ENCODE measurements around the gene DOLPP1. TPM values are rescaled to one million over a fixed set of nuclear protein-coding genes. Genes with fewer than 3 reads are reported as not detected.

Gene DOLPP1
- total RNA-seq, 1 donor from 2014 or later: 7.6 TPM

GRCh38 chr9:129063061-129063460, 17.9 kb upstream of the DOLPP1 start:
- DNase-seq (ENCODE audit: low read depth in 2 of 2): no peak

DNA sequence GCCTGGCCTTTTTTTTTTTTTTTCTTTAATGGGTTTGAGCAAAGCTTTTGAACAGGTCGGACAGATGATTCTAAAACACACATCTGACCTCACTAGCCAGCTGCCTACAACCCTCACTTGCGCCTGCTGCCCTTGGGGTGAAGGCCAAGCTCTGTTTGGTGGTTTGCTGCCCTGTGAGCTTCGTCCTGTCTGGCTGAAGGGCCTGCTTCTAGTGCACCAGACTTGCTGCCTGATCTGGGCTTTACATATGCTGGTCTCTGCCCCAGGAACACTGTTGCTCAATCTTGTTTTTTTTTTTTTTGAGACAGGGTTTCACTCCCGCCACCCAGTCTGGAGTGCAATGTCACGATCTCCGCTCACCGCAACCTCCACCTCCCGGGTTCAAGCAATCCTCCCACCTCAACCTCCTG, 16.4 kb upstream of the DOLPP1 start:
- no peak for DNase-seq (ENCODE audit: low read depth in 2 of 2)

DNA sequence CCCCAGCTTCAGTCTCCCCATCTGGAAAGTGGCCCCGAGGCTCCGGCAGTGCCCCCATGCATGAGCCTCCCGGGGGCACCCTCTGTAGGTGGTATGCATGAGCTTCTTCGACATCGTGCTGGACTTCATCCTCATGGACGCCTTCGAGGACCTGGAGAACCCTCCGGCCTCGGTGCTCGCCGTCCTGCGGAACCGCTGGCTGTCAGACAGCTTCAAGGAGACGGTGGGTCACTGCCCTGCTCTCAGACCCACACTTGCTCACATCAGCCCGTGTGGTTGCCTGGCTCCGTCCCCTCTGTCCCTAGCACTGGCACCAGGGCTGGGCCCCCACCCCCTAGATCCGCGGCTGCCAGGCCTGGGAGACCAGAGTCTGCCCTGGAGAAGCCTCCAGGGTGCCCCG, 12.8 kb upstream of the DOLPP1 start:
- DNase-seq (ENCODE audit: low read depth in 2 of 2): no peak

DNA sequence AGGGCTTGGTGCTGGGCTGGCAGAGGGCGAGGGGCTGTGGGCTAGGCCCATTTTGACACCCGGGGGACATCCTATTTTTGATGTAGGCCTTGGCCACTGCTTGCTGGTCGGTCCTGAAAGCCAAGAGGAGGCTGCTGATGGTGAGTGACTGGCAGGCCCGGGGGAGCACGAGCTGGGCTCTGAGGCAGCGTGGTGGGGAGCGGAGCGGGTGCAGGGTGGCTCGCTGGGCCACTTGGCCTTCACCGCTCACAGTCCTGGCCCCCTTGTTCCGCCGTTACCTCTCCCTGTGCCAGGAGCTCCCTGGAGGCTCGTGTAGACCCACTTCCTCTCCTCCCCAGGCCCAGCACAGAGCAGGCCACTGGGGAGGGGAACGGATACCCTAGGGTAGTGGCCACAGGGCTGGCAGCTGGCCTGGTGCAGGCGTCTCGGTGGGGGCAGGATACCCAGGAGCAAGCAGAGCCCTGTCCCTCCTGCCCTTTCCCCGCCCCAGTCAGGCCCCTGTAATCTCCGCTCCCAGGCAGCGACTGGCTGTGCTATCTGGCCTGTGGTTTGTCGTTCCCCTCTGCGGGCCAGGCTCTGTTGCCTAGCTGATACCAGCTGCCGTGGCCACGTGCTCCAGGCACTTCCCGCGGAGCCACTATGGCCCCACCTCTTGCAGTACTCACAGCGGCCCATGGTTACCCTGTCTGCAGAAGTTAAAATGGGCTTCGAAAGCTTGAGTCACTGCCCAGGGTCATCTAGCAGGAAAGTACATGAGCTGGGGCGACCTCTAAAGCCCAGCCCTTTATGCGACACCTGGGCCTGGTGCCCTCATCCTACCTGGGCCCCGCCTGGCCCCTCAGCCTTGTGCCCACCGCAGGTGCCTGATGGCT, 11.7 kb upstream of the DOLPP1 start:
- DNase-seq (ENCODE audit: low read depth in 2 of 2): no peak

- DNase-seq (ENCODE audit: low read depth in 2 of 2): no peak
These were observed 10.9 kb upstream of the DOLPP1 start for GRCh38 chr9:129069862-129070641.

DNA sequence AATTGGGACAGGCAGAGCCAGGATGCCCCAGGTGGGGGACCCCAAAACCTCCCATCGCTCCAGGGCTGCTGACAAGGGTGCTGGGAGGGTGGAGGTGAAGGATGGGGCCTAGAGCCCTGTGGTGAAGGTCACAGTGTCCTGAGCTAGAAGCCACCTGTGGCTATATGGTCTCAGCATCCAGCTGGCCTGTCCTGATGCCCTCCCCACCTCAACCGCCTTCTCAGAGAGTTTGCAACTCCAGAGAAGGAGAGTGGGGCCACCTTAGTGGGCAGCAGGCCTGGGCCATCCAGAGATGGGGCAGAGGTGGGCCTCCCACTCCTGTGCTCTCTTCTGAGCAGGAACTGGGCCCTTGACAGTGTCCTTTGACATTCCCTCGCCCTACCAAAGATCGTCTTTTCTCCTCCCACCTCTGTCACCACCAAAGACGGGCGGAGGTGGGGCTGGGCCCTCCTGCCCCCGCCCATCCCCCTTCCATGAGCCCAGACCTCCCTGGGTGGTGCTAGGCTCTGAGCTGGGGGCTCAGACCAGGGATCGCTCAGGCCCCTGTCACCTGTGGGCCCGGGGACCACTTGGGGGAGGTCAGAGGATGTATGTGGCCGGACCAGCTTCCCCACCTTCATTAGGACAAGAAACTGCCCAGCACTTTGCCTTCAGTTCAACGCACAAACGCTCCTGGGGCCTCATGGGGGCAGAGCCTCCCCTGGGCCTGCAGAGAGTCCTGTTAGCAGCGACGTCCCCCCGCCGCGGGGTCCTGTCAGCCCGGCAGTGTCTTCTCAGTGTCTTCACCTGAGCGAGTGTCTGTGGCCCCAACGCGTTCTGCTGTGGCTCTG, 10.0 kb upstream of the DOLPP1 start:
- DNase-seq (ENCODE audit: low read depth in 2 of 2): no peak

GRCh38 chr9:129071526-129072126, 9.3 kb upstream of the DOLPP1 start:
- no peak for DNase-seq (ENCODE audit: low read depth in 2 of 2)

GRCh38 chr9:129072171-129072570, 8.7 kb upstream of the DOLPP1 start:
- DNase-seq (ENCODE audit: low read depth in 2 of 2): no peak

GRCh38 chr9:129073404-129073803, 7.5 kb upstream of the DOLPP1 start:
- no peak for DNase-seq (ENCODE audit: low read depth in 2 of 2)

GRCh38 chr9:129074106-129074505, 6.8 kb upstream of the DOLPP1 start:
- no peak for DNase-seq (ENCODE audit: low read depth in 2 of 2)

DNA sequence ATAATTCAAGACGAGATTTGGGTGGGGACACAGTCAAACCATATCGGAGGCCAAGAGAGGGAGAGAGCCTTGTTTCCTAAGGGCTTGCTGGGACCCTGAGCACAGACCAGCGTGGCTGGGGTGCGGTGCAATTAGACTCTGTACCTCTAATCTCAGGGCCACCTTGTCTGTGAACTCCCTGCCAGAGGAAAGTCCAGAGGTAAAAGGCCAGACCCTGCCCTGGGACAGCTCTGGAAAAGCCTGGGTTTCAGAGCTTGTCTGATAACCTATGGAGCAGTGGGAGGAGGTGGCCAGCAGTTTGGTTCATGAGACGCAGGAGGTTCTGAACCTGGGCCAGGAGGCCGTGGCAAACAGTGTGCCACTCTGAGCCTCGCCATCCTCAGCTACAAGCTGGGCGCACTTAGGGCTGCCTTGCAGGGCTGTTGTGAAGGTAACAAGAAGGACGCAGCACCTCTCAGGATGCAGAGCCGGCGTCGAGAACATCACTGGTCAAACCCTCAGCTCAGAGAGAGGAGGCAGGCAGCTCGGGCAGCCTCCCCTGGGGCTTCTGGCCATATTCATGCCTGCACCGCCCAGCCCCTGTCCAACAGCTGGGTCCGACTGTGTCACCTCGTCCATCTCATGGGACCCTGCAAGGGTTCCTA, 4.8 kb upstream of the DOLPP1 start:
- no peak for DNase-seq (ENCODE audit: low read depth in 2 of 2)

DNA sequence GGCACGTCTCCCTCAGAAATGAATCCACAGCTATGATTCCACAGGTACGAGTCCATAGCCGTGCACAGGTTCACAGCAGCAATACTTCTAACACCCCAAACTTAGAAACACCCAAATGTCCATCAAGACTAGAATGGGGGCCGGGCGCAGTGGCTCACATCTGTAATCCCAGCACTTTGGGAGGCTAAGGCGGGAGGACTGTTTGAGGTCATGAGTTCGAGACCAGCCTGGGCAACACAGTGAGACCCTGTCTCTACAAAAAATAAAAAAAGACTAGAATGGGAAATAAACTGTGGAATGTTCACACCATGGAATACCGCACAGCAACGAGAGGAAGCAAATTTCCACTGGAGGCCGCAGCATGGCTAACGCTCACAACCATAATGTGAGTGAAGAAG, 4.3 kb upstream of the DOLPP1 start:
- no peak for DNase-seq (ENCODE audit: low read depth in 2 of 2)

- no peak for DNase-seq (ENCODE audit: low read depth in 2 of 2)
These were observed 3.7 kb upstream of the DOLPP1 start for GRCh38 chr9:129077236-129077635.

- DNase-seq (ENCODE audit: low read depth in 2 of 2): no peak
These were observed 2.0 kb upstream of the DOLPP1 start for GRCh38 chr9:129078691-129079503.

- no peak for DNase-seq (ENCODE audit: low read depth in 2 of 2)
These were observed 1.1 kb upstream of the DOLPP1 start for GRCh38 chr9:129079829-129080228.

GRCh38 chr9:129080298-129080600, 662 bp upstream of the DOLPP1 start:
- DNase-seq (ENCODE audit: low read depth in 2 of 2): no peak

- no peak for DNase-seq (ENCODE audit: low read depth in 2 of 2)
These were observed 535 bp downstream of the DOLPP1 start for GRCh38 chr9:129081388-129081904.

- no peak for DNase-seq (ENCODE audit: low read depth in 2 of 2)
These were observed 3.2 kb downstream of the DOLPP1 start for GRCh38 chr9:129084087-129084486.

DNA sequence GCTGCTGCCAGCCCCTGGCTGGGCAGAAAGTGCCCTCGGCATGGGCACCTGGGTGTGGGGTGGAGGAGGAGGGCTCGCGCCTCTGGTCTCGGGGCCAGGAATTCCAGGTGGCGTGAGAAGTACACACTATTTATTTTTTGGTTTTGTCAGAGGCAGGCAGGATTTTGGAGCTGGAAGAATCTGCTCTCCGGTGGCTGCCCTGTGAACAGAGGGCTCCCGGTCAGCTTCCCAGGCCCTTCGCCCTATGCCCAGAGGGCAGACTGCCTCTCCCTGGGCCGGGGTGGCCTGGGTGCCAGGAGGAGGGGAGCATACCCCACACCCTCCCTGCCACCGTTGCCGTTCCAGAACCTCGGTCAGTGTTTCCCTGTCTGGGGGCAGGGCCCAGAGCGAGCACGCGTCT, 8.3 kb downstream of the DOLPP1 start:
- DNase-seq (ENCODE audit: low read depth in 2 of 2): no peak
